Globus pallidus (tissue), 1 donor: ENCODE results near the gene HELB.
A peak's percentile ranks its signal among the peaks of the same experiment; 100 is the strongest.
"Not testable (repeated sequence)": the region's sequence is repeated elsewhere in the genome, so short reads cannot be mapped to it uniquely, and the experiment has no call there.

Experiments
- DNase-seq: peaks from one replicate; pipeline ENCODE4 v3.0.0-alpha.2; 2015; ENCODE audit warnings: low spot score

HELB gene

DNA sequence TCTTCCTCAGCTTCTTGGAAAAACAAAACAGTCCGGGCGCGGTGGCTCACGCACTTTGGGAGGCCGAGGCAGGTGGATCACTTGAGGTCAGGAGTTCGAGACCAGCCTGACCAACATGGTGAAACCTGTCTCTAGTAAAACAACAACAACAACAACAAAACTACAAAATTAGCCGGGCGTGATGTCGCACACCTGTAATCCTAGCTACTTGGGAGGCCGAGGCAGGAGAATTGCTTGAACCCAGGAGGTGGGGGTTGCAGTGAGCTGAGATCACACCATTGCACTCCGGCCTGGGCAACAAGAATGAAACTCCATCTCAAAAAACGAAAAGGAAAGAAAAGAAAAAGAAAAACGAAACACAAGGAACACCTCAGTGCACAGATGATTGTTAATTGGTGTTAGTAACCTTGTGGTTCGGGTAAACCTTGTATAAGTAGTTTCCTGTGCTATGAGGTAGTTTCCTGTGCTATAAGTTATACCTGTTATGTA lies 1.1 kb downstream of the HELB start:
- DNase-seq, result not testable (repeated sequence)

DNA sequence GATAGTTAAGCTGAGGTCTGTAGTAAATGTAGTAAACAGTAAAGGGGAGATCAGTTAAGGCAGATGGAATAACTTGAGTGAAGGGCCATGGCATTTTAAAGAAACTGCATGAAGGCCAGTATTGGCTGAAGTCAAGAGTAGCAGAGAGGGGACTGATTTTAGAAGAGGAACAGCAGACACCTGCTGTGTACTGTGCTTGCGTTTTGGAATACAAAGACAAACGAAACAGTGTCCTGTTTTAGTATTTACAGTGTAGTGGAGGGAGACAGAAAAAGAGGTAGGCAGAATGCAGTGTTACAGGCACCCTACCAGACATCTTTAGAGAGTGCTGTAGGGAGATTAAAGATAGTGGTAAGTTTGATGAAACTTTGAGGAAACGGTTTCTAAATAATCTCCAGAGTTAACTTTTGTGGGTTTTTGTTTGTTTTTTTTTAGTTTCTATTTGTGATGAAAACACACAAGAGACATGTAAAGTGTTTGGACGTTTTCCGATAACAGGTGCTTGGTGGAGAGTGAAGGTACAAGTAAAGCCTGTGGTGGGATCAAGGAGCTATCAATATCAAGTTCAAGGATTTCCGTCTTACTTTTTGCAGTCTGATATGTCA lies 2.1 kb downstream of the HELB start:
- no peak for DNase-seq

DNA sequence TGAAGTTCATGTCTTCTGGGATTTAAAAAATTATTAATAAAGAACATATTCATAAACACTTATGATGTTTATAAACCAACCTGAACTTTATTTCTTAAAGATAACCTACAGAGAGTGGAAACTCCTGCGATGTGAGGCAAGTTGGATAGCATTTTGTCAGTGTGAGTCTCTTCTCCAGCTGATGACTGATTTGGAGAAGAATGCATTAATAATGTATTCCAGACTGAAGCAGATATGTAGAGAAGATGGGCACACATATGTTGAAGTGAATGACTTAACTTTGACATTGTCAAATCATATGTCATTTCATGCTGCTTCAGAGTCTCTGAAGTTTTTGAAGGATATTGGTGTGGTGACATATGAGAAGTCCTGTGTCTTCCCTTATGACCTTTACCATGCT lies 7.3 kb downstream of the HELB start:
- no peak for DNase-seq

DNA sequence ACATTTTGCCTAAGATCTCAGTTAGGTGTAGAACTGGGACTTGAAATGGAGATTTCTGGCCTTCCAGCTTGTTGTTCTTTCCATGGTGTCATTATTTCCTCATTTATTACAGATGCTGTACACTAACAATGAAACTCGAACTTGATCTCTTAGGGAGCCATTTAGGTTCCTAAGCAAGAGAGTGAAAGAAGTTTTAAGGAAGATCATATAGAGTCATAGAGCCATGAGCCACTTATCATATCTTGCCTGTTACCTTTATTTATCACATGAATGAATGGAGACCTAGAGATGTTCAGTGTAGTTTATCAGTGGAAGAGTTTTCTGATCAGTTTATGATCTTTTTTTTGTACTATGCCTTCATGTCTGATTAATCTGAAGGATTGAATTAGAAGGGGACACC lies 9.9 kb downstream of the HELB start:
- DNase-seq, result no peak

DNA sequence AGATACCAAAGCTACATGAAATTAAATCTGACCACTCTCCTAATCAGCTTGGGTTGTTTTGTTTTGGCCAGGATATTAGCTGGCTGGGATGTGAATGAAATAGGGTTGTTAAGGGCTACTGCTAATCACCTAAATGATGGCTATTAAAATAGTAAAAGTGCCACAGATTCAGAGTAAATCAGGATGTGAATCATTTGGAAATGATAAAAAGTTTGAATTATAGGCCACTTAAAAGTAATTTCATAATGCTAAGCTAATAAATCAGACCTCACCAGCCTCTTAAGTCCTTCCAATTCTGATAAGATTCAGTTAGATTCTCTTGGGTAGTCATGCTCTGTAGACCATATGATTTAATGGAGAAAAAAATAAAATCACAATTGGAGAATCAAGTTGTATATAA lies 12.0 kb downstream of the HELB start:
- no peak for DNase-seq

DNA sequence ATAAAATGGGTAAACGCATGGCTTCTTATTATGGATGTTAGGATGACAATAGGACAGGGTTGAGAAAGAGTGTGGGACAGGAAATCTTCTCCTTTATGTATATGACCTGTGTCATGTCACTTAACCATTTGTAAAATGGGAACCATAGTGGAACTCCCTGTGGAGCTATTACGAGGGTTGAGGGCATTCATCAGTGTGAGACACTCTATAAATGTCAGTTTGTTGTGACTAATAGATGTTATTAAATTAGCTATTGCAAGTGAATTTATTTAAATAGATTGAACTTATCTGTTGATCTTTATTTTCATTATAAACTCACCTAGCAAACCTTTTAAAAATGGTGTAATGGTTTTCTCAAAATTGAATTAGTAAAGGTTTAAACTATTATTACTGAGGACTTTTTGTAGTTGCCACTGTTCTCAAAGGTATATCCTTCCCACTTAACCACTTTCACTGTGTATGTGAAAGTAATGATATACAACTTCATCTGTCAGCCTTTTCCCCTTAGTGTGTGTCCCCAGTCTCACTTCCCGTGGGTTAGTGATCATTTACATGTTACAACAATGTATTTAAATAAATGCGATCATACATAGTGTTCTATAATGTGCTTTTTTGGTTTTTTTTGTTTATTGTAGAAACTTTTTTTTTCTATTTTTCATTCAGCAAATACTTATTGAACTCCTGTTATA lies 17.1 kb downstream of the HELB start:
- no peak for DNase-seq

DNA sequence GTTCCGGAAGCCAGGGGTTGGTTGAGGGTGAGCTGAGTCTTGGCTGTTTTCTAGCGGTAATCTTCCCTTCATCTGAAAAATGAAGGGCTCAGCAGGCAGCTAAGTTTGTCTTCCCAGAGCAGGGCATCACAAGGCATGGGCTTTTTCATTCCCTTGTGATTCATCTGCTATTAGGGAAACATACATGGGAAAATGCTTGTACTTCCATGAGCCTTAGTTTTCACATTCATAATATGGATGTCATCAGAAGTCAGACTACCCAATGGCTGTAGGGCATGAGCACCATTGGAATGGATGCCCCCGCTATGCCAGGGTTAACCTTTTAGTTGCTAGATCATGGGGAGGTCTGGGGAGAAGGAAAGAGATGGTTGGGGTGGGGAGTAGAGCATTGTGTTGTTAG lies 18.7 kb downstream of the HELB start:
- DNase-seq, result no peak

DNA sequence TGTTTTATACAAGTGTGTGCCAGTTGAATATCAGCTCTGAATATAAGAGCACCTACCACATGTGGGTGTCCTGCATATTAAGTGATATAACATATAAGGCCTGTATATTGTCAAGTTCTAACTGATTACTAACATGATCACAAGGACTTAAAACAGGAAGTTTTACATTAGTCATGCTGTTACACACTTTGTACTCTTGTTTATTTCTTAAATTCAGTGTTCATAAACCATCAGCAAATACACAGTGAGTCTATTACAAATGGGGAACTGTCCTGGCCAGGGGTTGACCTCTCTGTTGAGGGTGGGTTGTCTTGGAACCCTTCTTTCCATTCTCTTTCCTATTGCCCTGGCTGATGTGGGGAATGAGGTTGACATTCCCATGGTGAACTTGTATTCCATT lies 19.1 kb downstream of the HELB start:
- DNase-seq, result no peak

DNA sequence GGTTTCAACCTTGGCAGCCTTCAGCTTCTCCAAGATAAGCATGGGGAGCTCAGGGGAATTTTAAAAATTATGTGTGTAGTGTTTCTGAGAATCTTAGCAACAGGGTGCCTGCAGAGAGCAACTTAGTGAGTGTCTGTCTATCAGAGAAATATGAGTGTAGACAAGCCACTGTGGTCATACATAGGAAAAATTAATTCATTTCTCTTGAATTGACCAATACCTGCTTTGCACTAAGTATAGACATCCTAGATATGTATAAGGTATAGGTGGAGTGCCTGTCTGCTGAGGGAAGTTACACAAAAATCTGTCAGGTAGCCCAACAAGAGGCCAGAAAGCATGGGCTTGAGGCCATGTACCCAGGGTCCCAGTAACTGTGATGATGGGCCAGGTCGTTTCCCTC lies 20.7 kb downstream of the HELB start:
- no peak for DNase-seq

DNA sequence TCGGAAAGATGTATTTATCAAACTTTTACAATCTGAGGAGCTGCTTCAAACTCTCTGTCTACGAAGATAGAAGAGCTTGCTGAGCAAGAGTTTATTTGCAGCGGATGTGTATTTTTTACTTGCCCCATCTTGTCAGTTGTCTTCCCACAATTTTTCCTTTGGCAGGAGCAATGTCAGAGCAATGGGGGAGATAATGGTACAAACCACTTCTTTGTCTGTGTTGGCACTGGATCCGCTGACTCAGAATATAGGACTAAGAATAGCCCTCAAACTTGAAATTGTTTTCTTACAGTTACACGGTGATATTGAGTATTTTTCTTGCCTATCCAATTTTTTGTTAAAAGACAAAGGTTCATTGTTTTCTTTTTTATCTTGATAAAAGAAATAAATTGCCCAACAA lies 27.6 kb downstream of the HELB start:
- DNase-seq, result peak; percentile 23

DNA sequence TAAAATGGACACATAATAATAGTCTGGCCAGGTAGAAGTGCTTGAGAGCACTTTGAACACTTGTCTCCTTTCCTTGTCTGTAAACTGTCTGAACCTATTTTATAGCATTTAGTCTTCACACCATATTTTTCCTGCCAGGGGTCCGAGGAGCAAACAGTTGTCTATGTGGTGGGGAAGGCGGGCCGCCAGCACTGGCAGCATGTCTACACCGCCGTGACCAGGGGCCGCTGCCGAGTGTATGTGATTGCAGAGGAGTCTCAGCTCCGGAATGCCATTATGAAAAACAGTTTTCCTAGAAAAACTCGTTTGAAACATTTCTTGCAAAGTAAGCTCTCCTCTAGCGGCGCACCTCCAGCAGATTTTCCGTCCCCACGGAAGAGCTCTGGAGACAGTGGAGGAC lies 28.7 kb downstream of the HELB start:
- DNase-seq, result no peak

DNA sequence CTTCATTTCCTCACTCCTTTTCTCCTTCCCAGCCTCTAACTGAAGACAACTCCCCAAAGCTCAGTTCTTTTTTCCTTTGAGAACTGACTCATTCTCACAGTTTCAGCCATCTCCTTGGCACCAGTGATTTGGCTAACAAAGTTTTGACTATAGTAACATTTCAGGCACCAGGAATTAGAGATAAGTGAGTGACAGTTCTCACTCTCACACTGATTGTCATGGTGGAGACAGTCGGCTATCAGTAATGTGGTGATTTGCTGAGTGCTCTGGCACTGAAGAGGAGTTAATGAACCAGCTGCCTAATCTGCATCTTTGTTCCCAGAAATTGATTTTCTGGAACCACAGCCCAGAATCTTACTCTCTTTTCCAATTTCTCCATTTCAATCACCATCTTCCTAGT lies 29.5 kb downstream of the HELB start:
- DNase-seq, result no peak

DNA sequence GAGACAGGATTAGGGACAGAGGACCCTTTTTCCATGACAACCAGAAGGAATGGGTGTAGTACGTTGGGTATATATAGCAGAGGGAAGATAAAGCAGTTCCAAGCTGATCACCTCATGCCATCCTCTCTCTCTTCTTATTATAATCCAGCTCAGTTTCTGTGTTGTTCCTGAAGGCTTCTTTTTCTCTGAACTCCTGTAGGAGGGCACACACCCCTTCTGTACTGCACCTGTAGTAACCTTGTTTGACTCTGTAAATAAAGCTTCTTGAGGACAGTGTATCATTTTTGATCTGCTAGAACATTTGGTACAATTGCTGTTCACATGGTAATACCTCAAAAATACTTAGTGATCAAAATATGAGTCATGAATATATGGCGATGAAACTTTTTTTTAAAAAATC lies 33.5 kb downstream of the HELB start:
- no peak for DNase-seq

DNA sequence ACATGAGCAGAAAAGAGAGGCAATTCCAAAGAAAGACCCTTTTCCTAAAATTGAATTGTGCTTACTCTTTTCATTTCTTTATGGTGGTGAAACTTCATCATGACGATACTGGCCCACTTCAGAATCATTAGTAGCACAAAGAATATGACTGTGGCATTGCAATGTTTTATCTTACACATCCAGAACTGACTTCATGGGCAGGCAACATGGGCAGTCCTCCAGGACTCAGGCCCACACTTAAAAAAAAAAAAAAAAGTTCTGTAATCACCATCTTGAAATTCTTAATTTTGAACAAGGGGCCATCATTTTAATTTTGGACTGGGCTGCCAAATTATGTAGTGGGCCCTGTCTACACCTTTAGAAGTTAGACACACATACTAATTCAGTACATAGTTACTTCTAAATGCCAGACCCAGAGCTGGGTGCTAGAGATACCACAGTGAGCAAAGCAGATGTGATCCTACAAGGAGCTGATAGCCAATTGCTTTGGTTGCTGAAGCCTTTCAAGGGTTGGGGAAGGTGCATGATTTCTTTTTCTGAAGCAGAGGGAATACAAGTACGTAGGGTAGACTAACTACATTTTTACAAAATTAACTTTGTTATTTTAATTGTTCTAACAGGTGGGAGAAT lies 35.2 kb downstream of the HELB start:
- DNase-seq, result no peak

DNA sequence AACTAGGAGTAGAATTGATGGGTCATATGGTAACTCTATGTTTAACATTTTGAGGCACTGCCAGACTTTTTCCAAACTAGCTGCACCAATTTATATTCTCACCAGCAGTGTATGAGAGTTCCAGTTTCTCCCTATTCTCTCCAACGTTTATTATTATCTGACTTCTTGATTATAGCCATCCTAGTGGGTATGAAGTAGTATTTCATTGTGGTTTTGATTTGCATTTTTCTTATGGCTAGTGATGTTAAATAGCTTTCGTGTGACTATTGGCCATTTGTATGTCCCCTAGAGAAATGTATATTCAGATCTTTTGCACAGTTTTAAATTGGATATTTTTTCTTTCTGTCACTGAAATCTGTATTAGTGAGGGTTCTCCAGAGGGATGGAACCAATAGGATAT lies 37.8 kb downstream of the HELB start:
- DNase-seq, result no peak

DNA sequence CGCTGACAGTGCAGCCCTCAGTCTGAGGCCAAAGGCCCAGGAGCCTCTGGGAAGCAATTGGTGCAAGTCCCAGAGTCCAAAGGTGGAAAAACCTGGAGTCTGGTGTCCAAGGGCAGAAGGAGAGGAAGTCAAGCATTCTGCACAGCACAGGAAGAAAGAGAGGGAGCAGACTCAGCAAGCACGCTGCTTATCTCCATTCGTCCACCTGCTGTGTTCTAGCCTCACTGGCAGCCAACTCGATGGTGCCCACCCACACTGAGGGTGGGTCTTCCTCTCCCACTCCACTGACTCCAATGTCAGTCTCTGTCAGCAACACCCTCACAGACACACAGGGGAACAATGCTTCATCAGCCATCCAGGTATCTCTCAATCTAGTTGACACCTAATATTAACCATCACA lies 38.8 kb downstream of the HELB start:
- no peak for DNase-seq

DNA sequence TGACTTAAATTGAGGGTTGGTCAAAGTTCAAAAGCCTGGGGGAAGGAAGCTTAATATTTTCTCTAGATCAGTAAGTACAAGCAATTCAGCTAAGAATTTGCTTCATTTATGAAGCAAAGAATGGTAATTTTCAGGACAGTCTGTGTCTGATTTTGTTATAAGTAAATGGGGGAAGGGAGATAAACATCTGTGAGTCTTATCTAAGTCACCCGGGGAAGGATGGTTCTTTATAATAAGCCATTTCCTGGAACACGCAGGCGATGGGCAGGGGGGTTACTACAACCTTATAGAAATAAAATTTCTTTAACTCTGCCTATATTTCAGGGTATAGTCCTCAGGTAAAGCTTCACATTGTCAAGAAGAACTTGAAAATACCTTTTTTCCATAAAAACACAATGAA lies 42.9 kb downstream of the HELB start:
- no peak for DNase-seq

DNA sequence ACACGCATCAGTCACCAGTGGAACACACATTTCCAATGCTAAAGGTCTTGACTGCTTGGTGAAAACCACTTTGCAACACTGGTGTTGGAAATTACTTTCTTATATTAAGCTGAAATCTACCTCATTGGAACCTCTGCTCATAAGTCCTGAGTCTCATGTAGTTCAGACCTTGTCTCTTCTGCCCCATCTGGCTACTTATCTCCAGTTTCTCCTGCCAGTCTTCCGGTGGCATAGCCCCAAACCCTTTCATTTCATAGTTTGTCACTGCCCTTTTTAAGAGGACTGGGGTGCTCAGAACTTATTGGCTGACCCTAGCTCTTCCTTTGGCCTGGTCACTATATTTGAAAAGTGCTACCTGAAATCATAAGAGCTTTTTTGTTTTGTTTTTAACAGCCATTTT lies 43.7 kb downstream of the HELB start:
- no peak for DNase-seq

DNA sequence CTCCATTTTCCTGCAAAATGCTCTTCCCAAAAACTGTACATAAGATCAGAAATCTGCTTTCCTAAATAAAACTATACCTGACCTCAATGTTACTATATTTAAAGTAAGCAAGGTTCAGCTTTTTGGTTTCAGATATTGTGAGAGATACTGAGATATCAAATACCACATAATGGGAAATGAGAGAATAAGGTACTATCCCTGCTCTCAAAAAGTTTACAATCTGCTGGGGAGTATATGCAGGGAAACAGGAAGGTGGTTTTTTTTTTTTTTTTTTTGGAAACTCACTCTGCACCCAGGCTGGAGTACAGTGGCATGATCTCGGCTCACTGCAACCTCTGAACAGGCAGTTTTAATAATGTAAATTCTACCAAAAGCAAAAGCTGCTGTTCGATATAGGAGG lies 49.0 kb downstream of the HELB start:
- no peak for DNase-seq

DNA sequence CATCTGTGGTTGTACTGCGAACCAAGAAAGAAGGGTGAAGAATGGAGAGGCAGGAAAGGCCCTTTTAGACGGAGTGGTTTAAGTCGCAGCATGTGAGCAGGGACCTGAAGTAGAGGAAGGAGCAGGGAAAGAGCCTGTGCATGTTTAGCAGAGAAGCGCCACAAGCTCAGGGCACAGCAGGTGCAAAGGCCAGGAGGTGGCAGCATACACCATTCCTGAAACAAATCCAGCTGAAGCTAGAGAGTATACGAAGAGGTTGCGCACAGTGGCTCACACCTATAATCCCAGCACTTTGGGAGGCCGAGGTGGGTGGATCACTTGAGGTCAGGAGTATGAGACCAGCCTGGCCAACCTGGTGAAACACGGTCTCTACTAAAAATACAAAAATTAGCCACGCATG lies 49.9 kb downstream of the HELB start:
- peak; percentile 5 for DNase-seq

DNA sequence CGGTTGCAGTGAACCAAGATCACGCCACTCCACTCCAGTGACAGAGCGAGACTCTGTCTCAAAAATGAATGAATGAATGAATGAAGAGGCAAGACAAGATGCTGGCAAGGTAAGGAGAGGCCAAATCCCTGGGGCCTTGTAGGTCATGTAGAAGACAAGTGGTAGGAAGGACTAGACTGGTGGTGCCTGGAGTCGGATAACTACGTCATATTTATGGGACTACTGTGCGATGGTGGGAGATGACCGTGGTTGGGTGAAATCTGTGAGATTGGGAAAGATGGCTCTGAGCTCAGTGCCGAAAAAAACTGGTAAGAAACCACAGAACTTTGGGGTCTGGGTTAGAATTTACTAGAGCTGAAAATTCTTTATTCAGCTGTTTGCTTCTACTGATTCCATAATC lies 50.6 kb downstream of the HELB start:
- no peak for DNase-seq

DNA sequence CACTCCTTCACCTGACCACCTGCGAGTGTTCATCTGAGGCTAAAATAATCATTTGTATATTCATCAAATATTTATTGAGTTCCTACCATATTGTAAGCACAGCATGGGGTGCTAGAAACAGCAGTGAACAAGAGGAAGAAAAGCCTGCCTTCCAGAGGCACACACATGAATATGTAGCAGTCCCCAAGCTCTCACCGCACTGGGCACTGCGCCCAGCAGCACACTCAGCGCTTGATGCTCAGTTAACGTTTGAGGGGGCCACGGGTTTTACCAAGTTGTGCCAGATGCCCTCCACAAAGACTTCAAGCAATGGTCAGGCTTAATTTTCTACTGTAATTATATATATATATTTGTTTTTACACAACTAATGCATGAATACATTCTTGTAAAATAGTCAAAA lies 52.0 kb downstream of the HELB start:
- peak; percentile 13 for DNase-seq

DNA sequence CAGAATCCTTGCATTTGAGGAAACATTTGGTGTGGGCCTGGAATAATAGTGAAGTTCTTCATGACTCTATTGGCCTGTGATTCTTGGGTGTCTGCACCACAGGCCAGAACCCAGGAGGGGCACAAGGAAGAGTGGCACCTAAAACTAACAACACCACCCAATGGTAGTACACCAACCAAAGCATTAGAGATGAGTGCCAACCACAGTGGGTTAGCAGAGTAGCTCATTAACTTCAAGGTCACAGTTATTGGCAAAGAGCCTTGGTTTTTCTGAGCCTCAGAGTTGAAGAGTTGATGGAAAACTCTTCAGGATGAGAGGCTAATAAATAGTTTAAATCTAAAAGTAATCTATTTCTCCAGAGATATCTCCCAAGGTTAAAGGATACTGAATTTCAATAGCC lies 57.0 kb downstream of the HELB start:
- no peak for DNase-seq

DNA sequence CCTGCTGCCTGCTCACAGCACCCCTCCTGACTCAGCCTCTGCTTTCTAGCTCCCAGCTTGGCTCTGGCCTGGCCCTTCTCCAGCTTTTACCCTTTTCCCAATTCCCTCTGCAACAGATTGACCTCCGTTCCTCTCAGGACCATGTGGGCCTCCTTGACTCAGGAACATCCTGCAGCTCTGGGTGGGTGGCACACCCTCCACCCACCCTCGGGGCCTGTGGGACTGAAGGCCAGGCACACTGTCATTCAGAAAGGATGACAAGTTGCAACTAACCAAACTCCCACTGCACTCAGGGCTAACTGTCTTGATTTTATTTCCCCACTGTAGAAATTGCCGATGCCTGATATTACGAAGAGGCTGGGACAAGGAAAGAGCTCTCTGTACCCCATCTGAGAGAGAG lies 59.4 kb downstream of the HELB start:
- DNase-seq, result no peak
